HCT116 (cell line): Measurements from ENCODE around the gene DARS1.

Experiments used
- EZH2 ChIP-seq: fragments of 200-600 bp; sonication (generic); IDR thresholded peaks from 2 replicates; pipeline ENCODE4 v1.6.1; 2017; ENCODE audit warnings: antibody characterized with exemption, mixed run types
- JUND ChIP-seq: IDR thresholded peaks from 2 replicates; pipeline ENCODE4 v1.6.1; 2012
- POLR2A ChIP-seq: IDR thresholded peaks from 2 replicates; pipeline ENCODE4 v1.7.0; 2011; ENCODE audit warnings: borderline replicate concordance; ENCODE audit not compliant: insufficient read depth, insufficient read length; ENCODE audit errors: extremely low read depth
- POLR2AphosphoS5 ChIP-seq: IDR thresholded peaks from 2 replicates; pipeline ENCODE4 v1.6.1; 2011; ENCODE audit warnings: mild to moderate bottlenecking, low read depth, low read length, moderate library complexity
- TCF7L2 ChIP-seq: IDR thresholded peaks from 2 replicates; pipeline ENCODE4 v1.7.0; 2011; ENCODE audit warnings: borderline replicate concordance, inconsistent platforms; ENCODE audit not compliant: insufficient read depth, insufficient read length; ENCODE audit errors: extremely low read depth
- YY1 ChIP-seq: IDR thresholded peaks from 2 replicates; pipeline ENCODE4 v1.6.1; 2011; ENCODE audit warnings: low read length, low read depth, moderate library complexity, mild to moderate bottlenecking; ENCODE audit not compliant: insufficient replicate concordance; ENCODE audit errors: extremely low read depth
- ZNF274 ChIP-seq: fragments of 200-500 bp; sonication (Bioruptor generic); IDR thresholded peaks from 2 replicates; pipeline ENCODE4 v1.6.1; 2014; ENCODE audit warnings: mild to moderate bottlenecking, low read depth, low read length, inconsistent platforms
- TF ChIP-seq, protein P1 (sequence below), 3 experiments: fragments of 200-600 bp in 1 of 3; sonication (generic) in 1 of 3; IDR thresholded peaks in 2 of 3; conservative IDR thresholded peaks in 1 of 3; 2 replicates each; pipeline ENCODE4 v1.5.1; 2012 to 2017; ENCODE audit warnings: low read depth in 2 of 3, low read length in 2 of 3, antibody characterized with exemption in 1 of 3, borderline replicate concordance in 1 of 3, control low read depth in 1 of 3, mild to moderate bottlenecking in 1 of 3, mixed read lengths in 1 of 3, mixed run types in 1 of 3, moderate library complexity in 1 of 3; ENCODE audit not compliant: insufficient read depth in 1 of 3
- TF ChIP-seq, protein P2 (sequence below): IDR thresholded peaks from 2 replicates; pipeline ENCODE4 v1.6.1; 2011; ENCODE audit warnings: mild to moderate bottlenecking, low read length, moderate library complexity; ENCODE audit not compliant: insufficient replicate concordance; ENCODE audit errors: extremely low read depth
- TF ChIP-seq, protein P3 (sequence below): IDR thresholded peaks from 2 replicates; pipeline ENCODE4 v1.6.1; 2012; ENCODE audit warnings: low read depth

DNA sequence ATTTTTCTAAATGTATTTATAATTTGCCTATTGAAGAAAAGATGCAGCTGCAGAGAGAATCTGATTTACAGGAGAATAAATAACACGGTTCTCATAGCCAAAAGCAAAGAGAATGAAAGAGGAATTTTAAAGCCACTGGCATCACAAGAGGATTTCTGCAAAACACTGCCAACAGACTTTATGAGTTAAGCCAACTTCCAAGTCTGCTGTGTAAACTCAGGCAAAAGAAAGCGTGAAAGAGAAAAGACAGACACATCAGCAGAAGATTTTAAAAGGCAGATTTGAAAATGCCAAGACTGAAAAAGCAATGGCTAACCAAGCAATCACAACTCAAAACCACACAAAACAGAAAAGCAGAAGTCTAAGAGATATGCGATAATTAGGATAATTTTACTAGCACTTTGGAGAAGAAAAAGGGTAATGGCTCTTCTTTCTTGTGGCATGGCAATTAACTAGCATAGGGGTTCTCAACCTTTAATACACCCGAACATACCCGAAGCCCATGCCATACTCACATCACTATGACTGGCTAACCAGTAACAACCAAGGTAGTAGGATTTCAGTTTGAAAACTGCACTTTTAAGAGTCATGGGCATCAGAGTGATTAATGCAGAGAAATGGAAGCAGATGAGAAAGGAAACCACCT is 4.9 kb downstream of the DARS1 start:
- TF ChIP-seq POLR2AphosphoS5 (no peak), EZH2 (no peak), YY1 (no peak), POLR2A (no peak), TCF7L2 (no peak), JUND (no peak), ZNF274 (no peak)
- TF ChIP-seq, protein P1, sequence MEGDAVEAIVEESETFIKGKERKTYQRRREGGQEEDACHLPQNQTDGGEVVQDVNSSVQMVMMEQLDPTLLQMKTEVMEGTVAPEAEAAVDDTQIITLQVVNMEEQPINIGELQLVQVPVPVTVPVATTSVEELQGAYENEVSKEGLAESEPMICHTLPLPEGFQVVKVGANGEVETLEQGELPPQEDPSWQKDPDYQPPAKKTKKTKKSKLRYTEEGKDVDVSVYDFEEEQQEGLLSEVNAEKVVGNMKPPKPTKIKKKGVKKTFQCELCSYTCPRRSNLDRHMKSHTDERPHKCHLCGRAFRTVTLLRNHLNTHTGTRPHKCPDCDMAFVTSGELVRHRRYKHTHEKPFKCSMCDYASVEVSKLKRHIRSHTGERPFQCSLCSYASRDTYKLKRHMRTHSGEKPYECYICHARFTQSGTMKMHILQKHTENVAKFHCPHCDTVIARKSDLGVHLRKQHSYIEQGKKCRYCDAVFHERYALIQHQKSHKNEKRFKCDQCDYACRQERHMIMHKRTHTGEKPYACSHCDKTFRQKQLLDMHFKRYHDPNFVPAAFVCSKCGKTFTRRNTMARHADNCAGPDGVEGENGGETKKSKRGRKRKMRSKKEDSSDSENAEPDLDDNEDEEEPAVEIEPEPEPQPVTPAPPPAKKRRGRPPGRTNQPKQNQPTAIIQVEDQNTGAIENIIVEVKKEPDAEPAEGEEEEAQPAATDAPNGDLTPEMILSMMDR (IDR thresholded peaks at IDR 0.05 in 2 of 3, conservative IDR thresholded peaks at IDR 0.05 in 1 of 3; ENCODE audit: borderline replicate concordance in 1 of 3, insufficient read depth in 1 of 3, low read depth in 2 of 3, low read length in 2 of 3): no peak
- TF ChIP-seq, protein P2, sequence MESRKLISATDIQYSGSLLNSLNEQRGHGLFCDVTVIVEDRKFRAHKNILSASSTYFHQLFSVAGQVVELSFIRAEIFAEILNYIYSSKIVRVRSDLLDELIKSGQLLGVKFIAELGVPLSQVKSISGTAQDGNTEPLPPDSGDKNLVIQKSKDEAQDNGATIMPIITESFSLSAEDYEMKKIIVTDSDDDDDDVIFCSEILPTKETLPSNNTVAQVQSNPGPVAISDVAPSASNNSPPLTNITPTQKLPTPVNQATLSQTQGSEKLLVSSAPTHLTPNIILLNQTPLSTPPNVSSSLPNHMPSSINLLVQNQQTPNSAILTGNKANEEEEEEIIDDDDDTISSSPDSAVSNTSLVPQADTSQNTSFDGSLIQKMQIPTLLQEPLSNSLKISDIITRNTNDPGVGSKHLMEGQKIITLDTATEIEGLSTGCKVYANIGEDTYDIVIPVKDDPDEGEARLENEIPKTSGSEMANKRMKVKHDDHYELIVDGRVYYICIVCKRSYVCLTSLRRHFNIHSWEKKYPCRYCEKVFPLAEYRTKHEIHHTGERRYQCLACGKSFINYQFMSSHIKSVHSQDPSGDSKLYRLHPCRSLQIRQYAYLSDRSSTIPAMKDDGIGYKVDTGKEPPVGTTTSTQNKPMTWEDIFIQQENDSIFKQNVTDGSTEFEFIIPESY: no peak
- TF ChIP-seq, protein P3, sequence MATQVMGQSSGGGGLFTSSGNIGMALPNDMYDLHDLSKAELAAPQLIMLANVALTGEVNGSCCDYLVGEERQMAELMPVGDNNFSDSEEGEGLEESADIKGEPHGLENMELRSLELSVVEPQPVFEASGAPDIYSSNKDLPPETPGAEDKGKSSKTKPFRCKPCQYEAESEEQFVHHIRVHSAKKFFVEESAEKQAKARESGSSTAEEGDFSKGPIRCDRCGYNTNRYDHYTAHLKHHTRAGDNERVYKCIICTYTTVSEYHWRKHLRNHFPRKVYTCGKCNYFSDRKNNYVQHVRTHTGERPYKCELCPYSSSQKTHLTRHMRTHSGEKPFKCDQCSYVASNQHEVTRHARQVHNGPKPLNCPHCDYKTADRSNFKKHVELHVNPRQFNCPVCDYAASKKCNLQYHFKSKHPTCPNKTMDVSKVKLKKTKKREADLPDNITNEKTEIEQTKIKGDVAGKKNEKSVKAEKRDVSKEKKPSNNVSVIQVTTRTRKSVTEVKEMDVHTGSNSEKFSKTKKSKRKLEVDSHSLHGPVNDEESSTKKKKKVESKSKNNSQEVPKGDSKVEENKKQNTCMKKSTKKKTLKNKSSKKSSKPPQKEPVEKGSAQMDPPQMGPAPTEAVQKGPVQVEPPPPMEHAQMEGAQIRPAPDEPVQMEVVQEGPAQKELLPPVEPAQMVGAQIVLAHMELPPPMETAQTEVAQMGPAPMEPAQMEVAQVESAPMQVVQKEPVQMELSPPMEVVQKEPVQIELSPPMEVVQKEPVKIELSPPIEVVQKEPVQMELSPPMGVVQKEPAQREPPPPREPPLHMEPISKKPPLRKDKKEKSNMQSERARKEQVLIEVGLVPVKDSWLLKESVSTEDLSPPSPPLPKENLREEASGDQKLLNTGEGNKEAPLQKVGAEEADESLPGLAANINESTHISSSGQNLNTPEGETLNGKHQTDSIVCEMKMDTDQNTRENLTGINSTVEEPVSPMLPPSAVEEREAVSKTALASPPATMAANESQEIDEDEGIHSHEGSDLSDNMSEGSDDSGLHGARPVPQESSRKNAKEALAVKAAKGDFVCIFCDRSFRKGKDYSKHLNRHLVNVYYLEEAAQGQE: no peak
